Activated CD4-positive, alpha-beta T cell treated with anti-CD3 and anti-CD28 coated beads, Interleukin-2, amount 50 U/mL, for 48 hours (primary cell): ENCODE measurements around the gene MICAL2.

ENCODE experiments used
- DNase-seq, 2 experiments: peaks; one replicate each; pipeline ENCODE4 v3.0.0-alpha.2; 2020

The MICAL2 gene

GRCh38 chr11:12076840-12077534 lies 33.4 kb upstream of the MICAL2 start:
- no peak for DNase-seq

DNA sequence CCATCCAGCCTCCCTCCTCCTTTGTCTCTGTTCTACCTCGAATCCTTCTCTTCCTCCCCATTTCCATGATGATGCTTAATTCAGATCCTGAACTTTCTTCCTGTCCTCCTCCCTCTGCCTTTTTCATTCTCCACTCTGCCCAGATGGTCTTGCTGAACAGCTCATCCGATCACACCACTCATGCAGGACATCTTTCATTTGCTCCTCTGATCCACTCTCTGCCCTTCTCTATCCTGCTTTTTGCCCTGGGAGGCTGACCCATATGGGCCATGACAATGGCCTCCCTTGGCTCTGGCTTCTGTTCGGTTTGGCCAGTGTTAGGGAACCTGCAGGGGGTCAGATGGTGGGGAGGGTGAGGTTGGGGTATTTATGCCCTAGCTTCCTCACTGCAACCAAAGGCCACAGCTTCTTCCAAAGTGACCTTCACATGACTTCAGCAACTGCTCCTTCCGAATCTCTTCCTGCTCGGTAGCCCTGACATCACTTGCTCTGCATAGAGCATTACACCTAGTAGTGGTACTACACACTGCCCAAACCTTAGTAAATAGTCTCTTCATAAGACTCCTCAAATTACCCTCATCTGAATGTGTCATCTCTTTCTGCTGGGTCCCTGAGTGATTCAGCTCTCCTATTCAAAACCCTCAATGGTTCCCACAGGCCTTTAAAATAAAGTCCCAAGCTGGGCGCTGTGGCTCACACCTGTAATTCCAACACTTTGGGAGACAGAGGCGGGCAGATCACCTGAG lies 32.7 kb upstream of the MICAL2 start:
- no peak for DNase-seq

DNA sequence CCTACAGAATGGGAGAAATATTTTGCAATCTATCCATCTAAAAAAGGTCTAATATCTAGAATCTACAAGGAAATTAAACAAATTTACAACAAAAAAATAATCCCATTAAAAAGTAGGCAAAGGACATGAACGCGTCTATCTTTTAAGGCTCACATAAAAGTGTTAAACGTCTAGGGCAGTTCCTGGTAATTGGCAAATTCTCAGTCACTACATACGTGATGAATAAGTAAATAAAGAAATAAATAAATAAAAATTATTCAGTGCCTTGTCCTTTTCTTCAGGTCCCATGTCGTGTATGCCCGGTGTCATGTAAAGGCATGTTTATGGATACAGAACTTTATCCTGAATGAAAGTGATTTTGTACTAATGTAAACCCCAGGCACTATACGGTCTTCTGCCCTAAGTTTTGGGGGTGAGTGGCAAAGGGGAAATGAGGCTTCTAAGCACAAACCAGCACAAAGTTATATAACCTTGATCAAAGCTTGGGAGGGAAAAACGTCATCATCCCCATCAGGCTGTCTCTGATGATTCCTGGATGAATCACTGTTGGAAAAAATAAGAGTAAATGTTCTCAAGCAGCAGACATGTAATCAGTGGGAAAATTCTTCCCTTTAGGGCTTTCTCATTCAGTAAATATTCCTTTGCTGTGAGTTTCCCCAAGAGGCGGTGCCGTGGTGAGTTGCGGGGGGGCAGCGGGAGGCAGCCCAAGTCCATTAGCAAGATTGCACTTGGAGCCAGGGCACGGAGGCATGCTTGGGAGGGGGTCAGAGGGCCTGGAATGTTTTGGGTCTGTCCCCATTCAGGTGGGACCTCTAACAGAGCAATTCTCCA lies 30.4 kb upstream of the MICAL2 start:
- DNase-seq, result no peak

DNA sequence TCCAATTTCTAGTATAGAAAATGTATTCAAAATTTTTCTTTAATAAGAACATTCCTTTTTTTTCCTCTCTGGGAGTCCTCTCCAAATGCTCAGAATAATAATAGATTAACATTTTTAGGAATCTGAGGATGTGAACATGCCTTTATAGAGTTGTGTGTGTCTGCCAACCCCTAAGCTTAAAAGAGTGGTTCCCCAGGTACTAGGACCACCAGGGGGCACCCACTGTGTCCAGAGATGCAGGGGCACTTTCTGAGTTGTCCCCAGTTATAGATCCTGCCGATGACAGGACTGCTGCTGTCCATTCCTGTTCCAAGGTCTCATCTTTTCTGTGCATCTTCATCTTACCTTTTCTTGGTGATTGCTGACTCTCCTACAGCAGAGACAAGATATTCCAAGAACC lies 27.0 kb upstream of the MICAL2 start:
- peak in 1 of 2 experiments; percentile 30 for DNase-seq

- DNase-seq, result no peak
Measured at GRCh38 chr11:12084256-12084655, 26.1 kb upstream of the MICAL2 start.

GRCh38 chr11:12085371-12086251 lies 24.8 kb upstream of the MICAL2 start:
- no peak for DNase-seq

GRCh38 chr11:12086271-12087074 lies 23.9 kb upstream of the MICAL2 start:
- no peak for DNase-seq

GRCh38 chr11:12087075-12088004 lies 23.1 kb upstream of the MICAL2 start:
- peak; percentile 43 to 56 for DNase-seq

DNA sequence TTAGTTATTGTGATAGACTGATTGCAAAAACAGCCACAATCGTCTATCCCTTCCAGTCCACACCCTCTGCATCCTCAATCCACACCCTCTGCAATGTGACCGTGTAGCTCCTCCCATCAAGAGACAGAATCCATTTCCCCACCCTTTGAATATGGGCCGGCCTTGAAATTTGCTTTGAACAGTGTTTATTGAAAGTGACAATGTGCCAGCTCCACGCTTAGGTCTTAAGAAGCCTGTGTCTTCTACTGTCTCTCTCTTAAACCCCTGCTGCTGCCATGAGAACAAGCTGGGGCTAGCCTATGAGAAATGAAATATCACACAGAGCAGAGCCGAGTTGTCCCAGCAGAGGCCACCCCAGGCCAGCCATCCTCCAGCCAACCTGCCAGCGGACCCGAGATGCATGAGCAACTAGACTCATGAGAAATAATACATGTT lies 22.3 kb upstream of the MICAL2 start:
- DNase-seq, result peak in 1 of 2 experiments; percentile 24

- no peak for DNase-seq
Measured at GRCh38 chr11:12088531-12088930, 21.9 kb upstream of the MICAL2 start.

GRCh38 chr11:12089041-12089440 lies 21.3 kb upstream of the MICAL2 start:
- no peak for DNase-seq

- no peak for DNase-seq
Measured at GRCh38 chr11:12089473-12089872, 20.9 kb upstream of the MICAL2 start.

- no peak for DNase-seq
Measured at GRCh38 chr11:12090061-12090591, 20.3 kb upstream of the MICAL2 start.

- DNase-seq, result no peak
Measured at GRCh38 chr11:12090761-12091258, 19.6 kb upstream of the MICAL2 start.

DNA sequence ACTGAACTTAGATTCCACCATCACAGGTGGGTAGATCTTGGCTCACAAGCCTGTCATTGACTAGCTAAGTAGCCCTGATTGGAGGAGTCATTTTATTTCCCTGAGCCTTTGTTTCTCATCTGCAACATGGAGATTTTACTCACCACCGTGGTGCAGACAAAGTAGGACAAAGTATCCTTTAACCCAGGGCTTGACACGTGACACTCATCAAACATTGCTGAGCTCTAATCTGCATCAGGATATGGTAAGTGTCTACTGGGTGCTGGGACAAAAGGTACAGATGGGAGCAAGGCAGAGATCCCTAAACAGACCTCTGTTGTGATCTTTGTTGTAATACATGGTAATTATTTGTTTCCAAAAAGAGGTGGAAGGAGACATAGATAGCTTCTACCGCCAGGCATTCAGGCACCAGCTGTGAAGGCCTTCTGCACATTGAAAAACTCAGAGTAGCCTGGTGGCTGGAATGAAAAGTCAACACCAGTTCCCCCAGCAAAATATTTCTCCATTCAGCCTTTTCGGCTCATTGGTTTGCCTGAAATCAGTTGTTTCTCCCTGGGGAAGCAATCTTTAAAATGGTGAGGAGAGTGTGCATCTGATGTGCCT lies 18.3 kb upstream of the MICAL2 start:
- DNase-seq, result no peak

DNA sequence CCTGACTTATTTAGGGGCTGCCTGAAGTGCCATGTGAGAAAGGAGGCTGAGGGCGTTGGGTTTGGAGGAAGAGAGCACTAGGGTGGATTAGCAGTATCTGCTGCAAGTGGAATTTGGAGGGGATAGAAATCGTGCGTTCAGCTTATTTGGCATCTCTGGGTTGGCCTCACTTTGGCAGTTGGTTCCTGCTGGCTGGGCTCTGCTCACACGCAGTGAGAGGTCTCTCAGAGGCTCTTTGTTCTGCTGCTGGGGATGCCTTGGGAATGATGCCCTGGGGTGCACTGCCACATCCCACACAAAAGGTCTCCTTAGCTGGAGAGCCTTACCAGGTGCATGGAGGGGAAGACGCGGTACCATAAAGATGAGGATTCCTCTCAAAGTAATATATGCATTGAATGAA lies 17.7 kb upstream of the MICAL2 start:
- DNase-seq, result no peak

DNA sequence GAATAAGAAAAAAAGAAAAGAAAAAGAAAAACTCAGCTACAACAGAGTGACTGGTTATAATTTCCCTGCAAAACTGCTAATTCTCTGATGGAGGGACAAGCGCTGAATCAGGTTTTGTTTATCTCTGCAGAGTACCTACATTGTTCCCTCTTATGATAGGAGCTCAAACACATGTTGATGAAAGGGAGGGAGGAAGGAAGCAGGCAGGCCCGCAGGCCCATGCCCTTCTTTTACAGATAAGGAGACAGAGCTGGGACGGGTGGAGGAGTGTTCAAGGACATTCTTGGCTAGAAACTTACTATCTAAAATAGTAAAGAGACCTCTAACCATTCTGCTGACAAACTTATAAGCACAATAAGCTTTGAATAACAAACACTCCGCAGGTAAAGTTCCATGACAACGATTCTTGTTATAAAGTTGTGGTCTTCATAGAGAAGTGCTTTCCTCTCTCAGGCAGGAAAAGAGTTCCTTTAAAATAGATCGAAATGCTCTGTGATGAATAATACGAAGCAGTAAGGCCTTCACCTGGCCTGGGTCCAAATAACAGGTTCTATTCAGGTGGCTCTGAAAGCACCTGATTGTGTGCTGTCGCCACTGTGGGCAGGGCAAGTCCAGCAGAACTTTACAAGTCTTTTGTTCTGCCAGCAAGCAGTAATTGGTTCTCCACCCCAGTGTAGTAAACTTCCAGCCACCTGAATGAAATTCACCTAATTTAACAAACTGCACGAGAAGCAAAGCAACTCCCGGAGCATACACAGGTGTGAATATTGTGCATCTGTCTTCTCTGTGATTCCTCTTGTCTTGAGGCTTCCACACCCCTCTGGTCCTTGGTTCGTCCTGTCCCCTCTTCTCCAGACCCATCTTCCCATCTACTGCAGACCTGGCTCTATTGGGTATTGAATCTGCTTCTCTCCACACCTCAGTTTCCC lies 15.3 kb upstream of the MICAL2 start:
- DNase-seq, result no peak

GRCh38 chr11:12097219-12097618 lies 13.2 kb upstream of the MICAL2 start:
- no peak for DNase-seq
